ENCODE results near the gene ELMO2.

ELMO2 gene

GRCh38 chr20:46406200-46406985, at the start of gene ELMO2 (continued):
- TF ChIP-seq INSM2 (tag by site-specific recombination; IDR thresholded peaks at IDR 0.05) (no peak), ZBTB17 (tag by site-specific recombination; IDR thresholded peaks at IDR 0.05) (0 out of 2 replicates have a peak, but pooled peaks have one; percentile 52), KLF7 (tag by site-specific recombination; IDR thresholded peaks at IDR 0.05; ENCODE audit: borderline replicate concordance) (peak; percentile 45), HOXD13 (CRISPR knock-in tag; IDR thresholded peaks at IDR 0.05; ENCODE audit: borderline replicate concordance) (no peak), ZBTB26 (tag by site-specific recombination; optimal IDR thresholded peaks at IDR 0.05) (peak; percentile 76), OSR2 (tag by site-specific recombination; IDR thresholded peaks at IDR 0.05) (peak; percentile 45), ZNF530 (tag by site-specific recombination; IDR thresholded peaks at IDR 0.05; ENCODE audit: low read depth) (no peak), ZNF366 (tag by site-specific recombination; conservative IDR thresholded peaks at IDR 0.05) (peak; percentile 41; the same call in 1 of the 2 replicates), ZNF558 (tag by site-specific recombination; IDR thresholded peaks at IDR 0.05) (no peak), ZNF610 (tag by site-specific recombination; IDR thresholded peaks at IDR 0.05; ENCODE audit: borderline replicate concordance) (no peak), EGR2 (tag by site-specific recombination; IDR thresholded peaks at IDR 0.05; ENCODE audit: low read depth) (peak; percentile 88), GLI4 (tag by site-specific recombination; IDR thresholded peaks at IDR 0.05) (no peak), GLIS1 (tag by site-specific recombination; IDR thresholded peaks at IDR 0.05) (no peak), ZBTB20 (tag by site-specific recombination; IDR thresholded peaks at IDR 0.05) (peak; percentile 97), ZNF223 (tag by site-specific recombination; IDR thresholded peaks at IDR 0.05) (peak; percentile 52; the same call in 1 of the 2 replicates), ZNF596 (tag by site-specific recombination; IDR thresholded peaks at IDR 0.05) (no peak), ZBTB8A (tag by site-specific recombination; IDR thresholded peaks at IDR 0.05) (peak; percentile 96), ZIC2 (tag by site-specific recombination; IDR thresholded peaks at IDR 0.05) (peak; percentile 87), PRDM10 (tag by site-specific recombination; IDR thresholded peaks at IDR 0.05) (peak; percentile 74), KLF17 (tag by site-specific recombination; IDR thresholded peaks at IDR 0.05) (peak; percentile 88), ZNF549 (tag by site-specific recombination; IDR thresholded peaks at IDR 0.05) (no peak), KLF10 (tag by site-specific recombination; IDR thresholded peaks at IDR 0.05) (0 out of 2 replicates have a peak, but pooled peaks have one; percentile 58)
- TF ChIP-seq, protein P1, sequence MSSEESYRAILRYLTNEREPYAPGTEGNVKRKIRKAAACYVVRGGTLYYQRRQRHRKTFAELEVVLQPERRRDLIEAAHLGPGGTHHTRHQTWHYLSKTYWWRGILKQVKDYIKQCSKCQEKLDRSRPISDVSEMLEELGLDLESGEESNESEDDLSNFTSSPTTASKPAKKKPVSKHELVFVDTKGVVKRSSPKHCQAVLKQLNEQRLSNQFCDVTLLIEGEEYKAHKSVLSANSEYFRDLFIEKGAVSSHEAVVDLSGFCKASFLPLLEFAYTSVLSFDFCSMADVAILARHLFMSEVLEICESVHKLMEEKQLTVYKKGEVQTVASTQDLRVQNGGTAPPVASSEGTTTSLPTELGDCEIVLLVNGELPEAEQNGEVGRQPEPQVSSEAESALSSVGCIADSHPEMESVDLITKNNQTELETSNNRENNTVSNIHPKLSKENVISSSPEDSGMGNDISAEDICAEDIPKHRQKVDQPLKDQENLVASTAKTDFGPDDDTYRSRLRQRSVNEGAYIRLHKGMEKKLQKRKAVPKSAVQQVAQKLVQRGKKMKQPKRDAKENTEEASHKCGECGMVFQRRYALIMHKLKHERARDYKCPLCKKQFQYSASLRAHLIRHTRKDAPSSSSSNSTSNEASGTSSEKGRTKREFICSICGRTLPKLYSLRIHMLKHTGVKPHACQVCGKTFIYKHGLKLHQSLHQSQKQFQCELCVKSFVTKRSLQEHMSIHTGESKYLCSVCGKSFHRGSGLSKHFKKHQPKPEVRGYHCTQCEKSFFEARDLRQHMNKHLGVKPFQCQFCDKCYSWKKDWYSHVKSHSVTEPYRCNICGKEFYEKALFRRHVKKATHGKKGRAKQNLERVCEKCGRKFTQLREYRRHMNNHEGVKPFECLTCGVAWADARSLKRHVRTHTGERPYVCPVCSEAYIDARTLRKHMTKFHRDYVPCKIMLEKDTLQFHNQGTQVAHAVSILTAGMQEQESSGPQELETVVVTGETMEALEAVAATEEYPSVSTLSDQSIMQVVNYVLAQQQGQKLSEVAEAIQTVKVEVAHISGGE (tag by site-specific recombination; conservative IDR thresholded peaks at IDR 0.05; ENCODE audit: low read depth), result 0 out of 2 replicates have a peak, but pooled peaks have one; percentile 8
- TF ChIP-seq, protein P2, sequence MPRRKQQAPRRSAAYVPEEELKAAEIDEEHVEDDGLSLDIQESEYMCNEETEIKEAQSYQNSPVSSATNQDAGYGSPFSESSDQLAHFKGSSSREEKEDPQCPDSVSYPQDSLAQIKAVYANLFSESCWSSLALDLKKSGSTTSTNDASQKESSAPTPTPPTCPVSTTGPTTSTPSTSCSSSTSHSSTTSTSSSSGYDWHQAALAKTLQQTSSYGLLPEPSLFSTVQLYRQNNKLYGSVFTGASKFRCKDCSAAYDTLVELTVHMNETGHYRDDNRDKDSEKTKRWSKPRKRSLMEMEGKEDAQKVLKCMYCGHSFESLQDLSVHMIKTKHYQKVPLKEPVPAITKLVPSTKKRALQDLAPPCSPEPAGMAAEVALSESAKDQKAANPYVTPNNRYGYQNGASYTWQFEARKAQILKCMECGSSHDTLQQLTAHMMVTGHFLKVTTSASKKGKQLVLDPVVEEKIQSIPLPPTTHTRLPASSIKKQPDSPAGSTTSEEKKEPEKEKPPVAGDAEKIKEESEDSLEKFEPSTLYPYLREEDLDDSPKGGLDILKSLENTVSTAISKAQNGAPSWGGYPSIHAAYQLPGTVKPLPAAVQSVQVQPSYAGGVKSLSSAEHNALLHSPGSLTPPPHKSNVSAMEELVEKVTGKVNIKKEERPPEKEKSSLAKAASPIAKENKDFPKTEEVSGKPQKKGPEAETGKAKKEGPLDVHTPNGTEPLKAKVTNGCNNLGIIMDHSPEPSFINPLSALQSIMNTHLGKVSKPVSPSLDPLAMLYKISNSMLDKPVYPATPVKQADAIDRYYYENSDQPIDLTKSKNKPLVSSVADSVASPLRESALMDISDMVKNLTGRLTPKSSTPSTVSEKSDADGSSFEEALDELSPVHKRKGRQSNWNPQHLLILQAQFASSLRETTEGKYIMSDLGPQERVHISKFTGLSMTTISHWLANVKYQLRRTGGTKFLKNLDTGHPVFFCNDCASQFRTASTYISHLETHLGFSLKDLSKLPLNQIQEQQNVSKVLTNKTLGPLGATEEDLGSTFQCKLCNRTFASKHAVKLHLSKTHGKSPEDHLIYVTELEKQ (tag by site-specific recombination; IDR thresholded peaks at IDR 0.05; ENCODE audit: borderline replicate concordance), result no peak

Data from HEK293 (cell line).